GM18873 (cell line): ENCODE data around the gene SAYSD1.
"Not testable (repeated sequence)": the region's sequence is repeated elsewhere in the genome, so short reads cannot be mapped to it uniquely, and the experiment has no call there.

Experiments used
- ATAC-seq: cut with Tn5 transposase; IDR thresholded peaks from one replicate; pipeline ENCODE4 v1.9.1; 2021; ENCODE audit warnings: mild to moderate bottlenecking, moderate library complexity, moderate number of reproducible peaks; ENCODE audit not compliant: unreplicated experiment, low FRiP score

The SAYSD1 gene, protein sequence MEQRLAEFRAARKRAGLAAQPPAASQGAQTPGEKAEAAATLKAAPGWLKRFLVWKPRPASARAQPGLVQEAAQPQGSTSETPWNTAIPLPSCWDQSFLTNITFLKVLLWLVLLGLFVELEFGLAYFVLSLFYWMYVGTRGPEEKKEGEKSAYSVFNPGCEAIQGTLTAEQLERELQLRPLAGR

DNA sequence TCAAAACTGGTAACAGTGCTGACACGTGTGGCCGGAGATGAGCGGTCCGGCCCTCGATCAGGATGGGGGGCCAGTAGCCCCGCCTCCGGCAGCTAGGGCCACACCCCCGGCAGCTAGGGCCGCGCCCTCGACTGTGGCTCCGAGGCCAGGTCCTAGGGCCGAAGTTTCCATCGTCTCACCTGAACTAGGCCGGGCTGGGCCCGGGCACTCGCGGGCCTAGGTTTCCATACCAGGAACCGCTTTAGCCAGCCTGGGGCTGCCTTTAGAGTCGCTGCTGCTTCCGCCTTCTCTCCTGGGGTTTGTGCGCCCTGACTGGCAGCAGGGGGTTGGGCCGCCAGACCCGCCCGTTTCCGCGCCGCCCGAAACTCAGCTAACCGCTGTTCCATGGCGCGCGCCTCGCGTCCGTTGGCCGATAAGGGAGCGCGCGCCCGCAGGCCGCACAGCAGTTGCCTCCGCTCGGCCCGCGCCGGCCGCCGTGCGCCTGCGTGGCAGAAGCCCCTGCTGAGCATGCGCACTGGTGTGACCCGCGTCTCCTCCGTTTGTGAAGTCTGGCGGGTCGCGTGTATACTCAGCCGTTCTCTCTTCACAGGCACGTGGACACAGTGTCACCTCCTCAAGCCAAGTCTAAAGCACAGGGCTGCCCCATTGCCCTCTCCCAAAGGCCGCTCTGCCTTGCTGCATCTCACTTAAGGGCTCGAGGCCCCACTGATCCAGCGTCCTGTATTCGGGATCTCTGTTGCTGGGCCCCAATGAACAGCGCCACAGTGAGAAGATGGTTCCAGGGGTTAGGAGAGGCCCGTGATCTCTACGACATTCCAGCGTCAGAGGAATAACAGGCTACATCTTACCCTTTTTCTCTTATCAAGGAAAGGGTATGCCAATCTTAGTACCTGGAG is at the start of gene SAYSD1:
Gene SAYSD1 (minus strand): TSS at position 483 of the 896 bp plus-strand sequence. CDS start 97 bp downstream, at position 386.
- ATAC-seq: peak; percentile 81

DNA sequence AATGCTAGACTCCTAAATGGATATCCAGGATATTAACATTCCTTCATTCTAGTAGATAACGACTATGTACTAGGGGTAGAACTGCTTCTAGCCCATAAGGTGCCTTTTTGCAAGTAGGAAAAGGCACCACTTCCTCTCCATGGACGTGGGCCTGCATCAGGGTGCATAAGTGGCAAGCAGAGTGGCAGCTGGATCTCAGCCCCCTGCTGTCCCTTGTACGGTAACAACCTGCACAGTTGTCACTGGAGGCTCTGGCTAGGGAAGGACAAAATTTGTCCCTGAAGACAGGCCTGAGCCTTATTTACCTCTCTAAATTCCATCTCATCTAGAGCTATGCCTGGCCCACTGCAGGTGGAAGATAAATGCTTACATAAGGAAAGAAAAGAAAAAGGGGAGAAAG is 42.5 kb upstream of the SAYSD1 start:
- ATAC-seq: no peak

DNA sequence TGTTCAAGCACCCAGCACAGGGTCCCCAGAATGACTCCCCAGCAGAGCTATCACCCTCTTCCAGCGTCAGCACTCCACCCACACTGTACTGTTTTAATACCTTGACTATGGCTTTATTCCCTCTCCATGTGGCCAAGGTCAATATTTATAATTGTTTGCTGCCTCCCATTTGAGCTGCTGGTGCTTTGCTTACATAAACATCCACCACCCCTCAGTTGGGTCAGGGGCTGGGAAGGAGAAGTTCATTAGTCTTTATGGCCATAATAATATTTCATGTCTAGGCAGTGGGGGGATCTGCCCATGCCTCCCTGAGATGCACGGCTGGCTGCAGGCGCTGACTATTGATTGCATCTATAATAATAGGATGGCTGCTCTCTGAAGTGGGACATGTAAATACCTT is 41.8 kb upstream of the SAYSD1 start:
- ATAC-seq: no peak

DNA sequence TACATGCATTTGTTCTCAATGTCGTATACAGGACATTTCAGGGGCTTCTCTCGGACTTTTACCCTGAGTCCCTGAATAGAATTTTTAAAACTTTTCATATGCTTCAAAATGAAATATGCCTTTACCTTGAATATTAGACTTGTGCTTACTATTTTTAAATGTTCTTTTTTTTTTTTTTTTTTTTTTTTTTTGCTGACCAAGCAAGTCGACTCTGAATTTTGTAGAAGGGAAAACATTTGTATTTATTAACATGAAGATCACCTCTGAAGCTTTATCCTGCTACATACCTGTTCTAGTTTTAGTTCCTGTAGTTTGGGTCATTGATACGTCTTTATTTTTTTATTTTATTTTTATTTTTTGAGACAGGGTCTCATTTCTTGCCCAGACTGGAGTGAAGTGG is 39.7 kb upstream of the SAYSD1 start:
- ATAC-seq: no peak

DNA sequence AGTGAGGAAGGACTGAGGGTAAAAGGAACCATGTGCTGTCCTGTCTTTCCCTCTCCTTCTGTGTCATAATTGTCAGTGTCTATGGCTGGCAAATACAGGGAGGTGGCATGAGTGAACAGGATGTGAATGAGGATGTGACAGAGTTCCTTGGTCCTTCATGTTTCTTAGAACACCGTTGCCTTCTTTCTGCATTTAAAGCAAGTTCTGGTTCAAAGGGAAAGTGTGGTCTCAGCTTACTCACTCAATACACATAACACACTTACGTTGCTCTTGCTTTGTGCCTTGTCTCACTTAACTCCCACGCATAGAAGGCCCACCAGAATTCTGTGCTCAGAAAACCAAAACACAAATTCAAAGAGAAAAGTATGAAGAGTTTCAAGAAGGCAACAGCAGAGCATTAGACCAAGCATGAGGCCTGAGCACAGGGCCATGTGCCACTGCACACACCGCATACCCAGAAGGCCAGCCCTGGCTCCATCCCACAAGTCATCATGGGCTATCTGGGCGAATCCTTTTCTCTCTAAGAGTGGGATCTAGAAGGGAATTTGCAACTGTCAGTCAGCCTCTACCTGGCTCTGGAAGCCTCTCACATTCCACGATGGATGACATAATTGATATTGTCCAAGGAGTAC is 38.9 kb upstream of the SAYSD1 start:
- ATAC-seq: no peak

DNA sequence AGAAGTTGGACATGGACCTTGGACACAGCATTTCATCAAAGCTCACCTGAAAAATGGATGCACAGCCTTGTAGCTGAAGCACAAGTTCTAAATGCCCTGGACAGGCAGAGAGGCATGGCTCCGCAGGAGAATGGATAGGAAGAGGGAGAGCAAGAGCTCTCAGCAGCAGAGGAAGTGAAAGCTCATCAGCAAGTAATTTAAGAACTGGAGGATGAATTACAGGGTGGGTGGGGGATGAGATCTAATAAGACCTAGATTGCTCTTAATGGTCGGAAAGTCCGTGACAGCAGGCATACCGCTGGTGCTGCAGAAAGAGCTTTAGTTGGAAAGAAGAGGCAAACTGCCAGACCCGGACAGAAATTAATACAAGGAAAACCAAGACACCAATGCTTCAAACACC is 37.3 kb upstream of the SAYSD1 start:
- no peak for ATAC-seq

DNA sequence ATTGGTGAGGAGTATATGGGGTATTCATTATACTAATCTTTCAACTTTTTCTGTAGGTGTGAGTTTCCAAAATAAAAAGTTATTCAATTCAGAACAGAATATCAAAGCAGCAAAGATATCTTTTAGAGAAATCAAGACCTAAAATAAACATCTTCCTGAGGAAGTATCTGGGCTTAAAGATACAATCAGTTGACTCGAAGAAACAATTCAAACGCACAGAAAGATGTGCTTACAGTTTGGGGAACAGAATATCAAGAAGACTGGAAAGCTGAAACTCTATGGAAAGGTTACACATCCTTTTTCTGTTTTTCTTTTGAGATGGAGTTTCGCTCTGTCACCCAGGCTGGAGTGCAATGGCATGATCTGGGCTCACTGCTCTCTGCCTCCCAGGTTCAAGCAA is 36.2 kb upstream of the SAYSD1 start:
- ATAC-seq: no peak

DNA sequence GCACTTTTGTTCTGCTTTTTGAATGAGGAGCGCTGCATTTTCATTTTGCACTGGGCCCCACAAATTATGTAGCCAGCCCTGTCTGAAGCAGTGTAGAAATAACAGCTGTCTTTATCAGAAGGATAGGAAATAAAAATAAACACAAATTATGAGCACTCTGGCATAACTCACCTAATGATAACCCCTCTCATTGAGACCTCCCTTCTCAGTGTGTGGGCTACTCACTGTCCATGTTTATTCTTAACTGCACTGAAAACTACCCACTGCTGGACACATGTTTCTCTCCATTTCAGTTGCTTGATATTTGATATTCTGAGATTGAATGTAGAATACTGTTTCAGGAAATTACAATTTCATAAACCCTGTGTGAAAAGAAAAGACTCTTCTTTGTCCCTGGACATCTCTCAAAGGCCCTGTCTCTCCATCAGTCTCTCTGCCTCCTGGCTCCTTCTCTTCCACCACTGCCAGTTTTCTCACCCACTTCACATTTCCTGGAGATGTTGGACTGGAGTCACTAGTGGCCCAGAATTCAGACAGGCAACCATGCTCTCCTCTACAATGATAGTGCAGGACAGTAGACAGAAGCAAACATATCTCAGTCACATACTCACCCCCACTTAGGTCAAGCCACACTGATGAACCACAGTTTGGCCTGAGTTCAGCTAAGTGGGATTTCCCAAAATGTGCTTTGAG is 29.6 kb upstream of the SAYSD1 start:
- no peak for ATAC-seq

DNA sequence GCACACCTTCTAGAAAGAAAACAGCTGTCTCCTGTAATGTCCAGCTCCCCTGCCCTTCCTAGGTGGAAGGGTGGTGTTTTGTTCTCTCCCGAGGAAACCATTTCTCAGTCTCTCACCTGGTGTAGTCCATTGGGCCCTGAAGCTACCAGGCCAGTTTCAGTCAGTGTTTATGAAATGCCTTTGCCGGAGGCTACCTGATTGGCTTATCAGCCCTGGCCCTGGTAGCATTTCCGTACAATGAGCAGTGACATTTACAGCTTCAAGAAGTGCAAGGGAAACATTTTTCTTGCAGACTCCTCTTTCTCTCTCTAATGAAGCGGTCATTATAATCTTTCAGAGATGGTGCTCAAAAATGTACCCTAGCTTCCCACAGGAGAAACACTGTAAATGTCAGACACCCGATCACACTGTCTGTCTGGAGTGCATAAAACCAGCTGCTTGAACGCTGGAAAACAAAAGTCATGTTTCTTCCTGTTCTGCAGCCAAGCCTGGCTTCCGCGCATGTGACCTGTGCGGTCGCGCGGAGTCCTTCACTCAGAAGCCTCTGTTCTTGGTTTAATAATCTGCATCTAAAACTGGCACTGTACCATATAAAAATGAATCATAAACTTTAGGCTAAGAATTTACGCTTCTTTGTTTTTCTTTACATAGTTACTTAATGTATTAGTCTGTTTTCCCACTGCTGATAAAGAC is 28.4 kb upstream of the SAYSD1 start:
- ATAC-seq: no peak

DNA sequence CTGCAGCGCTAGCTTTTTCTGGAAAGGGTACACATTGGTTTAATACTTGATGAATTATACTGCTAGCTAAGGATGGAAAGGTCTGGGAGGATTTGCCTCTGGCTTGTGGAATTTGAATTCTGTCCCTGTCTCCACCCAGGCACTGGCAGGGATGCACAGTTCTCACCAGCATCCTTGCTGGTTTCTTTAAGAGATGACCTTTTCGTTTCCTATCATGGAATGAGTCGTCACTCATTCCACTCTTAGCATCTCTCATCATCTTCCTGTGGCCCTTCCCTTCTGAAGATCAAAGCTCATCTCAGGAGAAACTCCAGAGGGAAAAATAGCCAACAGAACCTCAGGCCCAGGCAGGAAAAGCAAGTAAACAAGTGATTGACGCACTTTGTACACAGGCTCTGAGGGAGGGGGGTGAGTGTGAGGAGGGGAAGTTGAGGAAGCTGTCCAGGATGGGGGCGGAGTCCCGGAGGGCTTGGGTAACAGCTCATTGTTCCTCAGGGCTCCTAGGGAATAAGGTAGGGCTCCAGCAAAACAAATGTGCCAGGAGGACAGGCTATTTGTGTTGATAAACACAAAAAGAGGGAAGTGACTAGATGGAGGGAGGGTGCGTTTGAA is 25.7 kb upstream of the SAYSD1 start:
- no peak for ATAC-seq

DNA sequence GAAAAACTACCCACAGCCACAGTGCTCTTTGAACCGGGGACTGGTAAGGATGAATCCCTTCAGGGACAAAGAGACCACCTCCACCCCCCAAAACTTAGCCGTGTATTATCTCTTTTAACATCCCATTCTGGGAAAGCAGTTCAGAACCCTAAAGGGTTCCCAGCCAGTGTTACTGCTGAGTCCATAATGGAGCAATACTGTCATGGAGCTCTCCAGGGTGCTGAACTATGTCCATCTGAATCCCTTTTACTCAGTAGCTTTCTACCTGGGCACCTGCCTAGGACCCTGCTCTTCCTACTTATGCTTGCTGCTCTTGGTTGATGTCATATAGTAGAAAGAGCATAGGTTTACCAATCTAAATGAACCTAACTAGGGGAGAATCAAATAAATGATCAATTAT is 22.3 kb upstream of the SAYSD1 start:
- ATAC-seq: no peak

DNA sequence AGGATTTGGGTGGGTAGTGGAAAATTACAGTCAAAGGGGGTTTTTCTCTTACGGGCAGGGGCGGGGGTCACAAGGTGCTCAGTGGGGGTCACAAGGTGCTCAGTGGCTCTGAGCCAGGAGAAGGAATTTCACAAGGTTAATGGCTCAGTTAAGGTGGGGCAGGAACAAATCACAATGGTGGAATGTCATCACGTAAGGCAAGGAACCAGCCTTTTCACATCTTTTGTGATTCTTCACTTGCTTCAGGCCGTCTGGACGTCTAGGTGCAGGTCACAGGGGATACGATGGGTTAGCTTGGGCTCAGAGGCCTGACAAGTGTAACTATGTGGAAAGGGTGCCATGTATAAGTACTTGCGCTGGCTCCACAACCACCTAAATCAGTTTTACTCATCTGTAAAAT is 21.2 kb upstream of the SAYSD1 start:
- ATAC-seq: not testable (repeated sequence)

DNA sequence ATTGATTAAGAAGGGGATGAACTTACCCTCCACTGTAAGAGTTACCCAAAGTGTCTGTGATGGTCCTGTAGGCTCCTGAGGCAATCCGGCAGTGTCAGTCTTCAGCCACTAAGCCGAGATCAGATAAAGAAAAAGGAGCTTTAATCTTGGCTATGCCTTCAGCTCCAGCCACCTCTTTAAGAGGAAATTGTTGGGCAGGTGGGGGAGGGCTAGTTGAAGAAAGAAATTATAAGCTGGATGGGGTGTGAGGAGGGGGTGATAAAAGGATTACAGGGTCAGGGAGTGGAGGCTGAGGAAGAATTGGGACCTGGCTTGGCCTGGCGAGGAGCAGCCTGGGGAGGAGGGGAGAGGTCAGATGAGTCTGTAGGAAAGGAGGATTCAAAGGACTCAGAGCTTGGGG is 19.8 kb upstream of the SAYSD1 start:
- not testable (repeated sequence) for ATAC-seq

DNA sequence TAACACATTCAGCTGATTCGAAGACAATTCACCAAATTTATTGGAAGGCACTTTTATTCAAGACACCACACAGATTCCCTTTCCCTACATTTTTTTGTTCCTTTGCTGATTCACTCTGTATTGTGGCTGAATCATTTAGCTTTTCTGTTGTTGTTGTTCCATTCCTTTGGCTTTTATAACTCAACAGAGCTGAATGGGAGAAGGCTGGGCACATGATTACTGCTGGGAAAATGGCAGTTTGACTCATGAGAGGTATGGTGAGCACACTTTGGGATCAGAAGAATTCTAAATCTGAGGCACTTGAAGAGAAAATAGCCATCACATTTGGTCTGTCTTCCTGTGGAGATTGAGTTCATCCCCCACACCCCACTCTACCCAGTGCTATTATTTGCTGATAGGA is 15.7 kb upstream of the SAYSD1 start:
- no peak for ATAC-seq

DNA sequence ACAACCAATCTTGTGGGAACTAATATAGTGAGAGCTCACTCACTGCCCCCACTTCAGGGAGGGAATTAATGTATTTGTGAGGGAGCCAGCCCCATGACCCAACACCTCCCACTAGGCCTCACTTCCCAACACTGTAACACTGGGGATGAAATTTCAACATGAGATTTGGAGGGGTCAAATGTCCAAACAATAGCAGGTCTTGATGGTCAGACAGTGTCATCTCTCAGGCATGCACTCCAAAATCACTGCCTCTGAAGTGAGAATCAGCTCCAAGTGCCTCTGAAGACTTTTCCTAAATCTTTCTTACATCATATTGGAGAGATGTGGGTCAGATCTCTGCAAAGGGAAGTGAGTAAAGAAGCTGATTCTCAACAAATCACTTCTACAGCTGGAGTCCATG is 13.8 kb upstream of the SAYSD1 start:
- ATAC-seq: no peak

DNA sequence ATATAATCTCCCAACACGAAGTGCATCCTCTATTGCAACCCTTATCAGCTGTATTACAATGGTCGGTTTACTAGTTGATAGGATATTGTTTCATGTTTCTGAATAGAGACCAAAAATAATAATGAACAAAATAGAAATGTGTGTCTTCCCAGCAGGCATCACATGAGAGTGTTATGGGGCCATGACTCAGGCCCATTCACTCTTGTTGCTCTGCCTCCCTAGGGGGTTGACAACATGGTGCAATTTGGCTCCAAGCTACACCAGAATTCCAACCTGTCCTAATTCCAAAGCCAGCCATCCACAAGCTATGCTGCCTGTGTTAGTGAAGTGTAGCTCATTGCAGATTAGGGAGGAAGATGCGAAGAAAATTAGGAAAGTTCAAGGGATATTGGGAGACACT is 13.1 kb upstream of the SAYSD1 start:
- ATAC-seq: no peak

DNA sequence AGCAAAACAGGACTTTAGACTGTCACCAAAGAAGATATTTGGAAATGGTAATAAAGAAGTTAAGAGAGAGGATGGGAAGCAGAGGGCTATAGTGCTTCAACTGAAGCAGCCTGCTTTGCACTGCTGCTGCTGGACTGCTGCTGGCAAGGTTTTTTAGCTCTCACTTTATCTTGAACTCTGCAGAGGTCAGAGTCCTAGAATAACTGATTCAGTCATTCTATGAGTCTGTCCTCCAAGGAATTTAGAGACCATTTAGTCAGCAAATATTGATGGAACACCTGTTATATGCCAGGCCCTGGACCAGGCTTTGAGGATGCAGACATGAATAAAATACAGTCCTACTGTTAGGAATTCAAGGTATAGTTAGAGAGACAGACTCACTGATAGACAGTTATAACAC is 9.1 kb upstream of the SAYSD1 start:
- no peak for ATAC-seq

DNA sequence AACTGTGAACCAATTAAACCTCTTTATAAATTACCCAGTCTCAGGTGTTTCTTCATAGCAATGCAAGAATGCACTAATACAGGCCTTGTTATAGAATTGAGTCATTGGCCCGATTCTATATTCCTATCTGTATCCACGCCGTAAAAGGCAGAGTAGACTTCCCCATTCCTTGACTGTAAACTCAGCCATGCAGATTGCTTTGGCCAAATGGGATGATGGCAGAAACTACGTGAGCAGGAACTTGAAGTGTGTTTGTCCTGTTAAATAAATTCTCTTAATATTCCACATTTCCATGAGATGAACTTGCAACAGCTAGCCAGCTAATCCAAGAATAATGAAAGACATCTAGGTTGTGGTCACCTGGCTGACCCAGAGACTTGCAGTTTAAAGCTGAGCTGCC is 3.9 kb upstream of the SAYSD1 start:
- no peak for ATAC-seq

DNA sequence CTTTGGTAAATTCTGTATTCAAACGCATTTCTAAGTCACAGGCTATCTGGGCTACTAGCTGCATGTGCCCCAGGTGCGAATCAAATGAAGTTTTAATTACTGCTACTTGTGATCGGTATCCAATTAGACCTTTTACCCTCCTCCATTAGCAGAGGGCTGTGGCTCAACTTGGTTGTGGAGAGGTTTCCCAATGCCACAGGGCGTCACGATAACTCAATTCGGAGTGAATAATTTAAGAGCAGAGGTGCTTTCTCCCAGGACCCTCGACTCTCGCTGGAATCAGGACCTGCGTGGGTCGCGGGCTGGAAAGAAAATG is 640 bp downstream of the SAYSD1 start:
- ATAC-seq: no peak

DNA sequence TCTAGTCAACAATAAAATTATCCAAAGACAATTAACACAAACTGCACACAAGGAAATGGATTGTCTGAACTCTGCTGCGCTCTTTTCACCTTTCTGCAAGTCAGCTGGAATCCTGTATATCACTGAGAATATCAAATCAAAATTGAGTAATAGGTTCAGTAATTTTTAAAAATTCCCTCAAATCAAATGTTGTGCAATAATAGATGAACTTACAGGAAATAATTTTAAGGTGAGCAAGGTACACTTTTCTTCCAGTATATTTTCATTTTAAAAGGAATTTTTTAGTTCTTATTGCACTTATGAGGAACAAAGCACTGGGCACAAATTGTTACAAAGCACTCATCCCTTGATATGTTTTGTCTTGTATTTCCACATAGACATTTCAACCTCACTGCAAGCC is 1.2 kb downstream of the SAYSD1 start:
- no peak for ATAC-seq
